GM23338 (cell line): ENCODE data around the gene LDB3. TPM values are rescaled to one million over a fixed set of nuclear protein-coding genes. Genes with fewer than 3 reads are reported as not detected.

Experiments used
- ATAC-seq: fragments of 200-7000 bp; cut with Tn5 transposase; 3 replicates; pipeline ENCODE4 v1.9.1; 2020
- DNase-seq: peaks from one replicate; pipeline ENCODE4 v3.0.0-alpha.2; 2015; ENCODE audit warnings: low spot score
- H2AFZ ChIP-seq: fragments of 200-600 bp; sonication (generic); 2 replicates; pipeline ENCODE4 v1.8.0; 2016; ENCODE audit warnings: antibody characterized with exemption, mild to moderate bottlenecking, moderate library complexity
- H3F3A ChIP-seq: fragments of 200-600 bp; sonication (generic); replicated peaks from 2 replicates; pipeline ENCODE4 v1.8.0; 2017; ENCODE audit warnings: antibody characterized with exemption, mixed run types, low read depth
- H3K27ac ChIP-seq: fragments of 200-600 bp; sonication (generic); 2 replicates; pipeline ENCODE4 v1.6.1; 2016; ENCODE audit warnings: low read depth
- H3K27me3 ChIP-seq: fragments of 200-600 bp; sonication (generic); 2 replicates; pipeline ENCODE4 v1.8.0; 2016; ENCODE audit warnings: mild to moderate bottlenecking, mixed run types, moderate library complexity; ENCODE audit not compliant: insufficient read depth
- H3K36me3 ChIP-seq: fragments of 200-600 bp; sonication (generic); 2 replicates; pipeline ENCODE4 v1.8.0; 2016; ENCODE audit warnings: mild to moderate bottlenecking; ENCODE audit not compliant: insufficient read depth
- H3K4me1 ChIP-seq: fragments of 200-600 bp; sonication (generic); 2 replicates; pipeline ENCODE4 v1.8.0; 2016; ENCODE audit warnings: mild to moderate bottlenecking, moderate library complexity; ENCODE audit not compliant: insufficient read depth
- H3K4me2 ChIP-seq: fragments of 200-600 bp; sonication (generic); 2 replicates; pipeline ENCODE4 v1.7.1; 2017; ENCODE audit warnings: mixed run types
- H3K4me3 ChIP-seq: fragments of 200-600 bp; sonication (generic); 2 replicates; pipeline ENCODE4 v1.6.1; 2016; ENCODE audit warnings: mixed run types
- H3K79me2 ChIP-seq: fragments of 200-600 bp; sonication (generic); replicated peaks from 2 replicates; pipeline ENCODE4 v1.8.0; 2017; ENCODE audit warnings: mild to moderate bottlenecking; ENCODE audit not compliant: insufficient read depth
- H3K9me2 ChIP-seq: fragments of 200-600 bp; sonication (generic); 2 replicates; pipeline ENCODE4 v1.8.0; 2017; ENCODE audit not compliant: insufficient read depth
- H4K20me1 ChIP-seq: fragments of 200-600 bp; sonication (generic); replicated peaks from 2 replicates; pipeline ENCODE4 v1.8.0; 2017; ENCODE audit warnings: mild to moderate bottlenecking; ENCODE audit not compliant: insufficient read depth
- H3K27ac Mint-ChIP-seq: 2 replicates; pipeline ENCODE4 v1.8.0; 2020; ENCODE audit warnings: inconsistent platforms, mild to moderate bottlenecking, moderate library complexity, mixed read lengths
- H3K27me3 Mint-ChIP-seq: 3 replicates; pipeline ENCODE4 v1.8.0; 2022; ENCODE audit warnings: low read depth, mild to moderate bottlenecking, moderate library complexity, mixed read lengths, inconsistent platforms; ENCODE audit not compliant: insufficient read depth, poor library complexity
- H3K36me3 Mint-ChIP-seq: 3 replicates; pipeline ENCODE4 v1.8.0; 2021; ENCODE audit warnings: low read depth, mild to moderate bottlenecking, inconsistent platforms, moderate library complexity, mixed read lengths
- H3K4me1 Mint-ChIP-seq: 3 replicates; pipeline ENCODE4 v1.8.0; 2020; ENCODE audit warnings: mild to moderate bottlenecking, inconsistent platforms, mixed read lengths
- H3K4me3 Mint-ChIP-seq: 3 replicates; pipeline ENCODE4 v1.8.0; 2021; ENCODE audit warnings: moderate library complexity, mild to moderate bottlenecking, inconsistent platforms, mixed read lengths
- H3K9me3 Mint-ChIP-seq: 3 replicates; pipeline ENCODE4 v1.8.0; 2020; ENCODE audit warnings: moderate library complexity, mild to moderate bottlenecking, inconsistent platforms, mixed read lengths
- CREB1 ChIP-seq: fragments of 250-450 bp; sonication (Bioruptor Pico); IDR thresholded peaks from 2 replicates; pipeline ENCODE4 v1.5.0; 2020; ENCODE audit warnings: low read depth, mild to moderate bottlenecking, moderate library complexity
- CTCF ChIP-seq, 2 experiments: fragments of 200-600 bp in 1 of 2; sonication (generic) in 1 of 2; conservative IDR thresholded peaks; 2 replicates each; pipeline versions ENCODE4 v1.5.1 to v1.6.1; 2016 to 2017; ENCODE audit warnings: antibody characterized with exemption in 2 of 2, low read depth in 2 of 2, mild to moderate bottlenecking in 2 of 2, moderate library complexity in 1 of 2
- ETS1 ChIP-seq: IDR thresholded peaks from 2 replicates; pipeline ENCODE4 v1.6.1; 2016; ENCODE audit warnings: antibody characterized with exemption
- EZH2 ChIP-seq: fragments of 200-600 bp; sonication (generic); IDR thresholded peaks from one replicate; pipeline ENCODE4 v1.8.0; 2017; ENCODE audit warnings: antibody characterized with exemption, mild to moderate bottlenecking, low read depth; ENCODE audit not compliant: unreplicated experiment
- EZH2phosphoT487 ChIP-seq: fragments of 200-600 bp; sonication (generic); IDR thresholded peaks from one replicate; pipeline ENCODE4 v1.8.1; 2018; ENCODE audit warnings: antibody characterized with exemption; ENCODE audit not compliant: unreplicated experiment
- JUNB ChIP-seq: IDR thresholded peaks from one replicate; pipeline ENCODE4 v1.6.1; 2016; ENCODE audit warnings: antibody characterized with exemption; ENCODE audit not compliant: unreplicated experiment
- NANOG ChIP-seq: IDR thresholded peaks from 2 replicates; pipeline ENCODE4 v1.6.1; 2016; ENCODE audit warnings: antibody characterized with exemption, borderline replicate concordance
- POLR2AphosphoS5 ChIP-seq: IDR thresholded peaks from 2 replicates; pipeline ENCODE4 v1.6.1; 2016; ENCODE audit warnings: antibody characterized with exemption, low read depth
- REST ChIP-seq: IDR thresholded peaks from one replicate; pipeline ENCODE4 v1.6.1; 2018; ENCODE audit warnings: antibody characterized with exemption; ENCODE audit not compliant: unreplicated experiment
- STAT1 ChIP-seq: IDR thresholded peaks from one replicate; pipeline ENCODE4 v1.6.1; 2016; ENCODE audit warnings: antibody characterized with exemption; ENCODE audit not compliant: unreplicated experiment
- ZNF114 ChIP-seq: fragments of 250-450 bp; sonication (Bioruptor Pico); IDR thresholded peaks from 2 replicates; pipeline ENCODE4 v1.5.0; 2020; ENCODE audit warnings: mild to moderate bottlenecking, moderate library complexity
- ZNF331 ChIP-seq: fragments of 250-450 bp; sonication (Bioruptor Pico); IDR thresholded peaks from 2 replicates; pipeline ENCODE4 v1.5.0; 2020; ENCODE audit warnings: low read depth, mild to moderate bottlenecking, moderate library complexity
- ZNF462 ChIP-seq: fragments of 250-450 bp; sonication (Bioruptor Pico); IDR thresholded peaks from 2 replicates; pipeline ENCODE4 v1.5.0; 2020; ENCODE audit warnings: mild to moderate bottlenecking, moderate library complexity
- polyA plus RNA-seq: library from polyadenylated mRNA; unstranded; fragments of >200 nt; fragmentation: Nextera tagmentation; extraction: Ambion mirVana; gene quantifications from 2 replicates; pipeline ENCODE4 v1.2.1, GENCODE V29; 2016
- total RNA-seq: library from RNA; depleted of rRNA; stranded (reverse); fragments of >200 nt; shearing (Covaris generic); gene quantifications from 2 replicates; pipeline ENCODE4 v1.2.3, GENCODE V29; 2014

LDB3 gene
- total and polyA plus RNA-seq, 2 experiments from 2014 or later, result 0.14 to 0.16 TPM

- no peak for TF ChIP-seq ZNF462 (CRISPR knock-in tag)
- TF ChIP-seq ETS1, result no peak
- no peak for TF ChIP-seq ZNF114 (CRISPR knock-in tag)
- no peak for TF ChIP-seq JUNB
- TF ChIP-seq STAT1, result no peak
- no peak for TF ChIP-seq NANOG
- no peak for TF ChIP-seq REST
- TF ChIP-seq EZH2phosphoT487, result no peak
- TF ChIP-seq POLR2AphosphoS5, result no peak
- TF ChIP-seq CREB1 (CRISPR knock-in tag), result no peak
- TF ChIP-seq ZNF331 (CRISPR knock-in tag), result no peak
- no peak for TF ChIP-seq CTCF (conservative IDR thresholded peaks at IDR 0.05; ENCODE audit: low read depth in 2 of 2)
- no peak for TF ChIP-seq EZH2
- peaks cover 3% of the 10 kb centered on the region; the same call in 1 of the 2 replicates for H3K9me2 ChIP-seq
- DNase-seq, result no peak
- no peak overlapping the region for H3K4me3 Mint-ChIP-seq
- peaks cover 7% of the 10 kb centered on the region for H3K4me1 ChIP-seq
- peaks cover 3% of the 10 kb centered on the region for H3K27me3 Mint-ChIP-seq
- H3K4me3 ChIP-seq, result no peak overlapping the region
- peak overlapping the region; percentile 76 for H2AFZ ChIP-seq
- H3K79me2 ChIP-seq, result no peaks in the 10 kb centered on the region
- no peaks in the 10 kb centered on the region; the same call in 2 of the 3 replicates for H3K36me3 Mint-ChIP-seq
- no peak overlapping the region for H3K4me2 ChIP-seq
- H3K27ac ChIP-seq, result no peak overlapping the region
- ATAC-seq, result peak; percentile 62
- peaks cover 11% of the 10 kb centered on the region for H3K4me1 Mint-ChIP-seq
- no peaks in the 10 kb centered on the region for H4K20me1 ChIP-seq
- H3K27ac Mint-ChIP-seq, result no peak overlapping the region
- no peaks in the 10 kb centered on the region for H3K27me3 ChIP-seq
- no peaks in the 10 kb centered on the region for H3K36me3 ChIP-seq
- no peaks in the 10 kb centered on the region; the same call in 2 of the 3 replicates for H3K9me3 Mint-ChIP-seq
- H3F3A ChIP-seq, result no peaks in the 10 kb centered on the region
Observed at GRCh38 chr10:86652361-86653202, 15.7 kb upstream of the LDB3 start.
